NCI-H2029 treated with DMSO at 0.1 percent for 48 hours (cell line): ENCODE data around the gene AMPD3.

ENCODE experiments used
- DNase-seq: peaks from one replicate; lab custom pipeline; 2025; lab: John Stamatoyannopoulos, UW

AMPD3 gene

GRCh38 chr11:10488934-10489691, 34.0 kb downstream of the AMPD3 start:
- no peak for DNase-seq

- no peak for DNase-seq
These were observed 35.0 kb downstream of the AMPD3 start for GRCh38 chr11:10490032-10490397.

GRCh38 chr11:10490398-10491241, 35.6 kb downstream of the AMPD3 start:
- no peak for DNase-seq

GRCh38 chr11:10492084-10492483, 37.0 kb downstream of the AMPD3 start:
- DNase-seq, result no peak

- no peak for DNase-seq
These were observed 38.1 kb downstream of the AMPD3 start for GRCh38 chr11:10493041-10493663.

- DNase-seq, result no peak
These were observed 39.8 kb downstream of the AMPD3 start for GRCh38 chr11:10494636-10495463.

- no peak for DNase-seq
These were observed 40.4 kb downstream of the AMPD3 start for GRCh38 chr11:10495464-10495786.

- DNase-seq, result no peak
These were observed 41.4 kb downstream of the AMPD3 start for GRCh38 chr11:10496296-10496936.

GRCh38 chr11:10497371-10498021, 42.4 kb downstream of the AMPD3 start:
- DNase-seq, result no peak

- DNase-seq, result no peak
These were observed 42.9 kb downstream of the AMPD3 start for GRCh38 chr11:10498022-10498400.

- DNase-seq, result no peak
These were observed 43.6 kb downstream of the AMPD3 start for GRCh38 chr11:10498426-10499250.

GRCh38 chr11:10499452-10499851, 44.4 kb downstream of the AMPD3 start:
- DNase-seq, result no peak

- no peak for DNase-seq
These were observed 45.0 kb downstream of the AMPD3 start for GRCh38 chr11:10499874-10500601.

GRCh38 chr11:10500757-10501684, 46.0 kb downstream of the AMPD3 start:
- DNase-seq, result no peak

- DNase-seq, result no peak
These were observed 47.1 kb downstream of the AMPD3 start for GRCh38 chr11:10502065-10502680.

GRCh38 chr11:10502770-10503169, 47.7 kb downstream of the AMPD3 start:
- no peak for DNase-seq

- no peak for DNase-seq
These were observed 48.2 kb downstream of the AMPD3 start for GRCh38 chr11:10503221-10503620.
